ENCODE measurements around the gene PTH2R.

The PTH2R gene

DNA sequence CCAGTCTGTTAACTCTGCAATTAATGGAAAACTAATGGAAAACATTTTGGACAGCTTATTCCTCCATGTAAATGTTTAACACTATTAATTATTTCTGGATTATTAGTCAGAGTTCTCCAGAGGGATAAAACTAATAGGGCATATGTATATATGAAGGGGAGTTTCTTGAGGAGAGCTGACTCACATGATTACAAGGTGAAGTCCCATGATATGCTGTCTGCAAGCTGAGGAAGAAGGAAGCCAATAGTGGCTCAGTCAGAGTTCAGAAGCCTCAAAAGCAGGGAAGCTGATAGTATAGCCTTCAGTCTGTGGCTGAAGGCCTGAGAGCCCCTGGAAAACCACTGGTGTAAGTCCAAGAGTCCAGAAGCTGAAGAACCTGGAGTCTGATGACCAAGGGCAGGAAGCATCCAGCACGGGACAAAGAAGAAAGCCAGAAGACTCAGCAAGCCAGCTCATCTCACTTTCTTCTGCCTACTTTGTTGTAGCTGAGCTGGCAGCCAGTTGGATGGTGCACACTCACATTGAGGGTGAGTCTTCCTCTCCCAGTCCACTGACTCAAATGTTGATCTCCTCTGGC lies 136.0 kb downstream of the PTH2R start:
- Histone ChIP-seq H3K79me1 (ENCODE audit: low read length) (no peaks in the 10 kb centered on the region), H3K27me3 (ENCODE audit: insufficient read depth, low read length, poor library complexity) (no peaks in the 10 kb centered on the region), H2AK5ac (ENCODE audit: low read length) (no peak overlapping the region), H3K36me3 (ENCODE audit: control insufficient read depth, insufficient read depth, low read length) (no peaks in the 10 kb centered on the region), H3K18ac (ENCODE audit: low read length) (no peak overlapping the region), H3K9ac (ENCODE audit: low read length) (no peak overlapping the region), H2BK5ac (ENCODE audit: low read length) (no peak overlapping the region), H3K4me2 (ENCODE audit: low read length) (no peak overlapping the region), H3K27ac (ENCODE audit: low read depth, low read length) (no peak overlapping the region), H3K4me3 (ENCODE audit: low read length) (no peak overlapping the region), H3K79me2 (ENCODE audit: control insufficient read depth, insufficient read depth, low read length) (no peaks in the 10 kb centered on the region), H2BK120ac (ENCODE audit: low read depth, low read length) (no peak overlapping the region), H4K5ac (ENCODE audit: low read length) (no peak overlapping the region), H3K4me1 (ENCODE audit: control insufficient read depth, low read depth, low read length) (no peaks in the 10 kb centered on the region), H2BK15ac (replicated peaks; ENCODE audit: low read depth) (no peak overlapping the region), H4K8ac (ENCODE audit: low read depth, low read length) (no peak overlapping the region), H3K56ac (ENCODE audit: low read length) (no peak overlapping the region), H3K23ac (ENCODE audit: low read length) (no peak overlapping the region), H3K4ac (ENCODE audit: low read depth, low read length) (no peak overlapping the region)
- no peak for DNase-seq
- no CpG with 5 or more reads among the region's 1 CpG for WGBS (ENCODE audit: extremely low coverage, insufficient coverage, low lambda C conversion rate)

All from mesendoderm (in vitro differentiated cells).